Astrocyte (in vitro differentiated cells and primary cell): ENCODE measurements around the gene FBXO30.

Experiments
- EZH2 ChIP-seq: IDR thresholded peaks from 2 replicates; pipeline ENCODE4 v1.6.1; 2012; ENCODE audit warnings: mild to moderate bottlenecking, low read length, inconsistent platforms; ENCODE audit not compliant: insufficient read depth
- TF ChIP-seq, protein P1 (sequence below): IDR thresholded peaks from 2 replicates; pipeline ENCODE4 v1.5.1; 2011; ENCODE audit warnings: low read depth, mild to moderate bottlenecking, inconsistent platforms, low read length, moderate library complexity; ENCODE audit not compliant: insufficient read depth

DNA sequence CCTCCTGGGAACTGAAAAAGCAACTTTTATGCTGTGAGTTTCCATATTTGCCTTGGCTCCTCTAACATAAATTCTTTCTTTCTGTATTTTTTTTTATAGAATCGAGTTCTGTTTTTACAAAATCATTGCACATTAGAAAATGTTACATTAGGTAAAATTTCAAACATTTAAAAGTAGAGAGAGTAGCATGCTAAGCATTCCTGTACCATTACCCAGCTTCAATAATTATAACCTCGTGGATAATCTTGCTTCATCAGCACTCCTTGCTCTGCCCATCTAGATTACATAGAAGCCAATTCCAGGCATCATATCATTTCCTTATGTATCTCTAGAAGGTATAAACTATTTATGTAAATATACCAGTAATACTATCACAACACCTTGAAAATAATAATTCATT is 15.4 kb upstream of the FBXO30 start:
- TF ChIP-seq, protein P1, sequence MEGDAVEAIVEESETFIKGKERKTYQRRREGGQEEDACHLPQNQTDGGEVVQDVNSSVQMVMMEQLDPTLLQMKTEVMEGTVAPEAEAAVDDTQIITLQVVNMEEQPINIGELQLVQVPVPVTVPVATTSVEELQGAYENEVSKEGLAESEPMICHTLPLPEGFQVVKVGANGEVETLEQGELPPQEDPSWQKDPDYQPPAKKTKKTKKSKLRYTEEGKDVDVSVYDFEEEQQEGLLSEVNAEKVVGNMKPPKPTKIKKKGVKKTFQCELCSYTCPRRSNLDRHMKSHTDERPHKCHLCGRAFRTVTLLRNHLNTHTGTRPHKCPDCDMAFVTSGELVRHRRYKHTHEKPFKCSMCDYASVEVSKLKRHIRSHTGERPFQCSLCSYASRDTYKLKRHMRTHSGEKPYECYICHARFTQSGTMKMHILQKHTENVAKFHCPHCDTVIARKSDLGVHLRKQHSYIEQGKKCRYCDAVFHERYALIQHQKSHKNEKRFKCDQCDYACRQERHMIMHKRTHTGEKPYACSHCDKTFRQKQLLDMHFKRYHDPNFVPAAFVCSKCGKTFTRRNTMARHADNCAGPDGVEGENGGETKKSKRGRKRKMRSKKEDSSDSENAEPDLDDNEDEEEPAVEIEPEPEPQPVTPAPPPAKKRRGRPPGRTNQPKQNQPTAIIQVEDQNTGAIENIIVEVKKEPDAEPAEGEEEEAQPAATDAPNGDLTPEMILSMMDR, result no peak
- TF ChIP-seq EZH2, result no peak
